Spleen (tissue), 13 donors: ENCODE results near the gene UBASH3A. TPM values are rescaled to one million over a fixed set of nuclear protein-coding genes. Genes with fewer than 3 reads are reported as not detected.

Source experiments
- DNase-seq: peaks from one replicate; pipeline ENCODE4 v3.0.0-alpha.2; 2020
- H3K27ac ChIP-seq, 8 donors: fragments of 200-600 bp; sonication (generic) in 7 of 8; 1 replicate in 4 of 8; 2 replicates in 4 of 8; pipeline versions ENCODE4 v1.5.0 to v1.8.0; 2016 to 2021; ENCODE audit warnings: inconsistent platforms in 4 of 8, mild to moderate bottlenecking in 4 of 8, moderate library complexity in 1 of 8
- H3K27me3 ChIP-seq, 7 donors: fragments of 200-600 bp; sonication (generic) in 6 of 7; replicated peaks in 1 of 7; 1 replicate in 4 of 7; 2 replicates in 3 of 7; pipeline versions ENCODE4 v1.5.0 to v1.8.0; 2016 to 2021; ENCODE audit warnings: inconsistent platforms in 3 of 7, mild to moderate bottlenecking in 1 of 7
- H3K36me3 ChIP-seq, 6 donors: fragments of 200-600 bp; sonication (generic) in 5 of 6; 1 replicate in 4 of 6; 2 replicates in 2 of 6; pipeline versions ENCODE4 v1.5.0 to v1.8.0; 2016 to 2021; ENCODE audit warnings: inconsistent platforms in 2 of 6
- H3K4me1 ChIP-seq, 6 donors: fragments of 200-600 bp; sonication (generic) in 5 of 6; 1 replicate in 3 of 6; 2 replicates in 3 of 6; pipeline versions ENCODE4 v1.5.0 to v1.8.0; 2016 to 2021; ENCODE audit warnings: inconsistent platforms in 3 of 6
- H3K4me3 ChIP-seq, 8 donors: fragments of 200-600 bp; sonication (generic) in 7 of 8; 1 replicate in 4 of 8; 2 replicates in 4 of 8; pipeline versions ENCODE4 v1.5.0 to v1.8.0; 2016 to 2021; ENCODE audit warnings: inconsistent platforms in 4 of 8, mild to moderate bottlenecking in 4 of 8, moderate library complexity in 2 of 8
- H3K9me3 ChIP-seq, 8 donors: fragments of 200-600 bp; sonication (generic) in 7 of 8; 1 replicate in 4 of 8; 2 replicates in 4 of 8; pipeline versions ENCODE4 v1.5.0 to v1.8.0; 2016 to 2021; ENCODE audit warnings: inconsistent platforms in 4 of 8
- CTCF ChIP-seq, 11 experiments: fragments of 200-600 bp in 7 of 11; fragments of 450-650 bp in 4 of 11; sonication (generic) in 4 of 11; IDR thresholded peaks in 8 of 11; conservative IDR thresholded peaks in 3 of 11; 1 replicate in 7 of 11; 2 replicates in 4 of 11; pipeline versions ENCODE4 v1.4.0 to v1.8.0; 2016 to 2021; ENCODE audit warnings: antibody characterized with exemption in 11 of 11, inconsistent platforms in 4 of 11, mild to moderate bottlenecking in 1 of 11
- POLR2A ChIP-seq, 3 donors: fragments of 450-650 bp; IDR thresholded peaks; one replicate each; pipeline ENCODE4 v1.5.1; 2017; ENCODE audit warnings: antibody characterized with exemption in 3 of 3, mild to moderate bottlenecking in 1 of 3
- POLR2AphosphoS5 ChIP-seq, 3 donors: sonication (generic); formaldehyde crosslinking; IDR thresholded peaks; one replicate each; pipeline ENCODE4 v1.5.1; 2017; ENCODE audit warnings: antibody characterized with exemption in 3 of 3
- WGBS, 5 donors: extraction: QIAGEN DNeasy Blood & Tissue Kit in 3 of 5; methylation state at CpG; one replicate each; pipeline versions ENCODE4 v1.1.5 to v1.1.7; 2013 to 2018; 5-methylcytosine and 5-hydroxymethylcytosine counted together
- intact Hi-C: fragments of 100-400 bp; cut with DNase I; formaldehyde crosslinking; loops from one replicate; pipeline ENCODE4 v1.15.0; 2023; ENCODE audit warnings: low total_unique reads
- long read RNA-seq, 2 donors: transcript quantifications; one replicate each; lab custom pipeline, GENCODE V29; 2026
- polyA plus RNA-seq, 3 donors: library from polyadenylated mRNA; stranded (reverse); fragments of 200-250 nt; gene quantifications; one replicate each; pipeline ENCODE4 v1.2.1, GENCODE V29; 2013
- total RNA-seq, 7 donors: library from RNA; depleted of rRNA in 3 of 7; stranded (reverse); fragments of >200 nt in 3 of 7; fragmentation: NEBNext Ultra II Directional in 4 of 7; extraction: Animal tissue kit (Norgen Biotek cat#: 25700) in 4 of 7; gene quantifications; one replicate each; pipeline versions ENCODE4 v1.1.0 to v1.2.1, GENCODE V29; 2016 to 2021
- donor health status: healthy with polysubstance abuse.
- donor health status: DM: no; HTN: no; CAD: no; lungs with moderate emphysema.
- donor health status: DM: no; HTN: no; CAD: no.
- donor health status: Bipolar disorder and iron deficiency.
- donor health status: healthy.
- donor health status: DM: no; HTN: no; CAD: no.
- donor health status: DM: yes; HTN: yes; CAD: no.

The UBASH3A gene
- total RNA-seq = 10 to 100 TPM in 5 of 7 donors, 1 to 10 TPM in 2; 7.2 to 16.3 (median 11.4) TPM
- polyA plus RNA-seq = 1 to 10 TPM; 2.6 to 4.2 (median 3.3) TPM
- long read RNA-seq, donor 1 = 0 reads
- long read RNA-seq, donor 2 = 0 reads

GRCh38 chr21:42403611-42404231 is at the start of gene UBASH3A:
TSS of gene UBASH3A (plus strand) at chr21:42403902. CDS start at chr21:42403946, 44 bp downstream.
- peak within 1 kb of the TSS in 7 of 8 donors; percentile 42 to 87 (median 67) for H3K27ac ChIP-seq
- peak; percentile 42 to 72 (median 64) for TF ChIP-seq POLR2AphosphoS5 (IDR thresholded peaks at IDR 0.05)
- TF ChIP-seq POLR2A (IDR thresholded peaks at IDR 0.05) = no peak
- WGBS, 5 donors = 67 to 75% (median 69%) methylated on average over 17 to 21 of the region's 21 CpGs
- no peaks in the 10 kb centered on the region for H3K36me3 ChIP-seq
- H3K4me3 ChIP-seq = peak within 1 kb of the TSS in 7 of 8 donors; percentile 25 to 69 (median 36)
- H3K4me1 ChIP-seq = peaks cover 3 to 28% (median 13%) of the 10 kb centered on the region in 6 donors
- intact Hi-C loops = no loop called here
- H3K27me3 ChIP-seq = peaks cover 0 to 13% (median 0%) of the 10 kb centered on the region in 7 donors
- peak; percentile 82 for DNase-seq
- H3K9me3 ChIP-seq = peaks cover 0 to 13% (median 5%) of the 10 kb centered on the region in 8 donors

- intact Hi-C loops = no loop called here
Measured at GRCh38 chr21:42356046-42356445, 47.7 kb upstream of the UBASH3A start.

GRCh38 chr21:42356650-42357049 is 47.1 kb upstream of the UBASH3A start:
- H3K27me3 ChIP-seq = peaks cover 0 to 39% (median 0%) of the 10 kb centered on the region in 7 donors
- DNase-seq = peak; percentile 6
- WGBS, 5 donors = 54 to 85% (median 70%) methylated on average over 6 of the region's 6 CpGs
- H3K36me3 ChIP-seq = no peaks in the 10 kb centered on the region
- no peaks in the 10 kb centered on the region for H3K4me1 ChIP-seq
- intact Hi-C loops = no loop called here
- H3K9me3 ChIP-seq = peaks cover 0 to 47% (median 37%) of the 10 kb centered on the region in 8 donors
- H3K4me3 ChIP-seq = no peak overlapping the region
- H3K27ac ChIP-seq = no peak overlapping the region
- TF ChIP-seq CTCF (IDR thresholded peaks at IDR 0.05 in 8 of 11, conservative IDR thresholded peaks at IDR 0.05 in 3 of 11) = no peak
- TF ChIP-seq POLR2A (IDR thresholded peaks at IDR 0.05) = no peak
- no peak for TF ChIP-seq POLR2AphosphoS5 (IDR thresholded peaks at IDR 0.05)

More at GRCh38 chr21:42356046-42356445, 47.7 kb upstream of the UBASH3A start:
- WGBS, 5 donors = 88 to 98% (median 88%) methylated on average over 2 of the region's 2 CpGs
- Histone ChIP-seq H3K27ac (no peak overlapping the region), H3K9me3 (peaks cover 0 to 47% (median 37%) of the 10 kb centered on the region in 8 donors), H3K36me3 (no peaks in the 10 kb centered on the region), H3K27me3 (peaks cover 0 to 34% (median 0%) of the 10 kb centered on the region in 7 donors), H3K4me1 (no peaks in the 10 kb centered on the region), H3K4me3 (no peak overlapping the region)
- TF ChIP-seq POLR2A (IDR thresholded peaks at IDR 0.05) (no peak), POLR2AphosphoS5 (IDR thresholded peaks at IDR 0.05) (no peak), CTCF (IDR thresholded peaks at IDR 0.05 in 8 of 11, conservative IDR thresholded peaks at IDR 0.05 in 3 of 11) (no peak)
- no peak for DNase-seq

- Histone ChIP-seq H3K4me3 (no peak overlapping the region), H3K4me1 (no peaks in the 10 kb centered on the region), H3K27me3 (peaks cover 0 to 44% (median 0%) of the 10 kb centered on the region in 7 donors), H3K9me3 (peaks cover 0 to 47% (median 37%) of the 10 kb centered on the region in 8 donors), H3K36me3 (no peaks in the 10 kb centered on the region), H3K27ac (no peak overlapping the region)
- TF ChIP-seq CTCF (IDR thresholded peaks at IDR 0.05 in 8 of 11, conservative IDR thresholded peaks at IDR 0.05 in 3 of 11) (no peak), POLR2AphosphoS5 (IDR thresholded peaks at IDR 0.05) (no peak), POLR2A (IDR thresholded peaks at IDR 0.05) (no peak)
- 63 to 76% (median 70%) methylated on average over 3 of the region's 3 CpGs for WGBS, 5 donors
- no peak for DNase-seq
- intact Hi-C loops = no loop called here
Measured at GRCh38 chr21:42357307-42357706, 46.4 kb upstream of the UBASH3A start.
